ENCODE measurements around the gene PARM1.
A peak's percentile ranks its signal among the peaks of the same experiment; 100 is the strongest.

Gene PARM1

GRCh38 chr4:74996996-74997395 lies 64.1 kb downstream of the PARM1 start:
- no peak for DNase-seq

GRCh38 chr4:74997948-74998729 lies 65.2 kb downstream of the PARM1 start:
- DNase-seq = no peak

GRCh38 chr4:74999714-75000309 lies 66.9 kb downstream of the PARM1 start:
- no peak for DNase-seq

- DNase-seq = no peak
These were observed 69.0 kb downstream of the PARM1 start for GRCh38 chr4:75001871-75002270.

GRCh38 chr4:75002381-75002780 lies 69.5 kb downstream of the PARM1 start:
- DNase-seq = no peak

- no peak for DNase-seq
These were observed 71.1 kb downstream of the PARM1 start for GRCh38 chr4:75003979-75004378.

GRCh38 chr4:75004755-75005668 lies 72.1 kb downstream of the PARM1 start:
- no peak for DNase-seq

GRCh38 chr4:75005727-75006126 lies 72.8 kb downstream of the PARM1 start:
- no peak for DNase-seq

GRCh38 chr4:75007891-75008290 lies 75.0 kb downstream of the PARM1 start:
- no peak for DNase-seq

- DNase-seq = no peak
These were observed 76.2 kb downstream of the PARM1 start for GRCh38 chr4:75009138-75009537.

GRCh38 chr4:75011131-75011795 lies 78.3 kb downstream of the PARM1 start:
- no peak for DNase-seq

GRCh38 chr4:75015627-75016026 lies 82.7 kb downstream of the PARM1 start:
- no peak for DNase-seq

- DNase-seq = no peak
These were observed 83.6 kb downstream of the PARM1 start for GRCh38 chr4:75016472-75016871.

- DNase-seq = no peak
These were observed 86.0 kb downstream of the PARM1 start for GRCh38 chr4:75018811-75019479.

- DNase-seq = no peak
These were observed 92.5 kb downstream of the PARM1 start for GRCh38 chr4:75025431-75025830.

GRCh38 chr4:75028196-75028854 lies 95.4 kb downstream of the PARM1 start:
- no peak for DNase-seq

GRCh38 chr4:75030028-75030427 lies 97.1 kb downstream of the PARM1 start:
- no peak for DNase-seq

- peak; percentile 28 for DNase-seq
These were observed 97.8 kb downstream of the PARM1 start for GRCh38 chr4:75030649-75031235.

GRCh38 chr4:75031775-75032174 lies 98.9 kb downstream of the PARM1 start:
- no peak for DNase-seq

- DNase-seq = no peak
These were observed 101.6 kb downstream of the PARM1 start for GRCh38 chr4:75034523-75034922.

- DNase-seq = no peak
These were observed 102.4 kb downstream of the PARM1 start for GRCh38 chr4:75035321-75035720.

Measured in OCI-M1 (cell line).